NCI-H128 (cell line): ENCODE measurements around the gene JOSD2.

Source experiments
- DNase-seq: peaks from one replicate; lab custom pipeline; 2025; ENCODE audit not compliant: unreplicated experiment; lab: John Stamatoyannopoulos, UW

The JOSD2 gene

DNA sequence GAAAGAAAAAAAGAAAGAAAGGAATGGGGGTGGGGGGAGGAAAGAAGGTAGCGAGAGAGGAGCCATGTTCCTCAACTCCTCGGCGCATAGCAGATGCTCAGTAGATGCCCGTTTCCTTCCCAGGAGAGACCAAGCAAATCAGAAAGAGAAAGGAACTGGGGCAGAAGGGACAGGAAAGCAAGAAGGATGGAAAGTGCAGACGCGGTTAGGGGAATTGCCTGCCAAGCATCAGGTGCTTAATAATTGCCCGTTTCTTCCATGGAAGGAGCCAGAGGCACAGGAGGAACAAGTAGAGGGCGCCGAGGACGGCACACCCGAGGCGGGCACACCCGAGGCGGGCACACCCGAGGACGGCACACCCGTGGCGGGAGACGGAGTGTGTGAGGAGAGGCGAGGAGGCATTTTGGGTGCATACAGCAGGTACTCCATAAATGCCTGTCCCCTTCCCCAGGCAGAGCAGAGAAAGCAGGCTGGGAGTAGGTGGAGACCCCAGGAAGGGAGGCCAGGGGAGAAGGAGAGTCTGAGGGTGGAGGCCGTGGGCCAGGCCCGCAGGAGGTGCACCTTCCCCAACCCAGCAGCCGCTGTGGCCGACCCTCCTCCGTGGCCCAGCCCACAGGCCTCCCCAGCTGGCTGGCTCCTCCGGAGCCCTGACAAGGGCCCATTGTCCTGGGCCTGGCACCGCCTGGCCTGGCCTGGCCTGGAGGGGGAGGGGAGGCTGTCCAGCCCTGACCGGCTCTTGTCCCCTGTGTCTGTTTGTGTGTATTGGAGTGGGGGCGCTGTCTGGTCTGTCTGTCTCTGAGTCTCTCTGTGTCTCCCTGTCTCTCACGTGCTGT, 14.6 kb downstream of the JOSD2 start:
- DNase-seq, result no peak

DNA sequence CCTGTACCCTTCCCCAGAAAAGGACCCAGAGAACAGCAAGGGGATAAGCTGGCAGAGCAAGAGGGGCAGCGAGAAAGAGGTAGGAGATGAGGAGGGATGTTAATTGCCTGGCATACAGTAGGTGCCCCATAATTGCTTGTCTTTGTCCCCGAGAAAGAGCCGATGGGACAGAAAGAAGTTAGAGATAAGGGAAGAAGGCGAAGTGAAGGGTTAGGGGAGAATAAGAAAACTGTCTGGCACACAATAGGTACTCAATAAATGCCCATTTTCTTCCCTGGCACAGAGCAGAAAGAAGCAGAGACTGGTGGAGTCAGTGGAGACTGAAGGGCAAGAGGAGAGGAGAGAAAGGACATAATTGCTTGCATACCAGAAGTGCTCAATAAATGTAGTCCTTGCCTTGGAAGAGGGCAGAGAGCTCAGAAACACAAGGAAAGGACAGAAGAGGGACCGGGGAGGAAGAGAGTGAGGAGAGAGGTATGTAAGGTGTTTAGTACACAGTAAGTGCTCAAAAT, 15.9 kb downstream of the JOSD2 start:
- DNase-seq, result no peak

DNA sequence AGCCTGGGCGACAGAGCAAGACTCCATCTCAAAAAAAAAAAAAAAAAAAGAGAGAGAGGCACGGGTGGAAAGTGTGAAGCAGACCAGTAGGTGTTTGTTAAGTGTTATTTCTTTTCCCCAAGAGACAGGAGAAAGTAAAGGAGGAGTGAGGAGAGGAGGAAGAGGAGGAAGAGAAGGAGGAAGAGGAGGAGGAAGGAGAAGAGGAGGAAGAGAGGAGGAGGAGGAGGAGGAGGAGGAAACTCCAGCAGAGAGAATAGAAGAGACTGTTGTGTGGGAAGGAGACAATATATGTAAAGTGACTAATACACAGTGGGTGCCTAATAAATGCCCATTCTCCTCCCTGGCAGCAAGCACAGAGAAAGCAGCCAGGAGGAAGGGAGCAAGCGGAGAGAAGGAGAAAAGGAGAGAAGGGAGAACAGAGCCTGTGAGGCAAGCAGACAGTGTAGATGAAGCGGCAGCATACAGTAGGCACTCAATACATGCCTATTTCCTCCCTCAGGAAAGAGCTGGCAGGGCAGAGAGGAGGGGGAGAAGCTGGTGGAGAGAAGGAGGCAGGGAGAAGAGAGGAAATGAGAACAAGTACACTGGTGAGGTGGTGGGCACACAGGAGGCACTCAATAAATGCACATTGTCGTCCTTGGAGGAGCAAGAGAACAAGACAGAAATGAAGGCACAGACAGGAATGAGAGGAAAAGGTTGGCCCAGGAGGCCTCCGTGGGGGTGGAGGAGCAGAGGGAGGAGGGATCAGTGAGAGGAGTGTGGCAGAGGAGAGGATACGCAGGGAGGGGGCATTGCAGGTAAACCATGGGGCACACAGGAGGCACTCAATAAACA, 16.6 kb downstream of the JOSD2 start:
- no peak for DNase-seq

DNA sequence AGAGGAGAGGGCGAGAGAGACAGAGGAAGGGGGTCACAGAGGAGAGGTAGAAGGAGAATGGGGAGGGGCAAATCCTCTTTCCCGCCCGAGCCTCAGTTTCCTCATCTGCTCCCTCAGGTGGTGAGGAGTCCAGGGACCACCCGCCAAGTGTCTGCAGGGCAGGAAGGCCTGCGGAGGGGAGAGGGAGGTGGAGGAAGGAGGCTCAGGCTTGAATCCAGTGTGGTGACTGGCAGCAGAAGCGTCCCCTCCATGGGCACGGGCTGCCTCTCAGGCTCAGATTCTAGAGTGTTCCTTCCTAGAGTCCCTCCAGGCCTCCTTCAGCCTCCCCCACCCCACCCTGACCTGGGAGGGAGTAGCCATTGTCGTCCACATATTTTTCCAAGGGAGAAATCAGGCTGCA, 17.8 kb downstream of the JOSD2 start:
- DNase-seq, result no peak

DNA sequence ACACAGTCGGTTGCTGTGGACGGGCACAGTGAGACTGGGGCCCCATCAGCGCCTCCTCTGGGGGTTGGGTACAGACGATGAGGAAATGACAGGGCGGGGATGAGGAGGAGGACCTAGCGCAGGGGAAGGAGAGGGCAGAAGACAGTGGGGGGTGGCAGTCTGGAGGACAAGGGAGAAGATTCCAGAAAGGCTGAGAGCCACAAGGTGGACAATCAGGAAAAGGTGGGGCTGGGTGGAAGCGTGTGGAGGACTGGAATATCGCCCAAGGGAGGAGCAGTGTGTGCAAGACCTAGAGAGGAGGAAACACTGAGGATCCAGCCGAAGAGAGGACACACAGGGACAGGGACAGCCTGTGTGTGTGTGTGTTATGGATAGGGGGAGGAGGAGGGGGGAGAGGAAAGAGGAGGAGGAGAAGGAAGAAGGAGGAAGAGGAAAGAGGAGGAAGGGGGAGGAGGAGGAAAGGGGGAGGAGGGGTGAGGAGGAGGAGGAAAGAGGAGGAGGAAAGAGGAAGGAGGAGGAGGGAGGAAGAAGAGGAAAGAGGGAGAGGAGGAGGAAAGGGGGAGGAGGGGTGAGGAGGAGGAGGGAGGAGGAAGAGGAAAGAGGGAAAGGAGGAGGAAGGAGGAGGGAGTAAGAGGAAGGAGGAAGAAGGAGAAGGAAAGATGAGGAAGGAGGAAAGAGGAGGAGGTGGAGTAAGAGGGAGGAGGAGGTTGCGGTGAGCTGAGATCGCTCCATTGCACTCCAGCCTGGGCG, 18.5 kb downstream of the JOSD2 start:
- DNase-seq, result no peak

DNA sequence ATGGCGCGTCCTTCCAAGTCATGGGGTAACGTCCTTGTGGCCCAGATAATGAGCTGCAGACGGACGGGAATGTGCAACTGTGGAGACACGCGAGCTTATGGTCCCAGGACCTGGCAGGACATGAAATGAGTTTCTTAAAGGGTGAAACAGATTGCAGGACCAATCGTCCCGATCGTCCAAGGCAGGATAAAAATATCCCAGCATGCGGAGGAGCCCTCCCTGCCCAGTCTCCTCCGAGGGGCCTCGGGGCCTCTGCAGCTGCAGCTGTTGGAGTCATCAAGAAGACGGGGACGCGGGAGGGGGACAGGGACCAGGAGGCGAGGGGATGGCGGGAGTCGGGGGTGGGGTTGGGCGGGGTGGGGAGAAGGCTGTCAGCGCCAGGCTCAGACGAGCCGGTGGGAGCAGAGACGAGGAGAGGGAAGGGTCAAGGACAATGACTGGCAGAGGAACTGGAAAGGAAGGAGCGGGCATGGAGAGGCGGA, 20.0 kb downstream of the JOSD2 start:
- DNase-seq, result no peak

DNA sequence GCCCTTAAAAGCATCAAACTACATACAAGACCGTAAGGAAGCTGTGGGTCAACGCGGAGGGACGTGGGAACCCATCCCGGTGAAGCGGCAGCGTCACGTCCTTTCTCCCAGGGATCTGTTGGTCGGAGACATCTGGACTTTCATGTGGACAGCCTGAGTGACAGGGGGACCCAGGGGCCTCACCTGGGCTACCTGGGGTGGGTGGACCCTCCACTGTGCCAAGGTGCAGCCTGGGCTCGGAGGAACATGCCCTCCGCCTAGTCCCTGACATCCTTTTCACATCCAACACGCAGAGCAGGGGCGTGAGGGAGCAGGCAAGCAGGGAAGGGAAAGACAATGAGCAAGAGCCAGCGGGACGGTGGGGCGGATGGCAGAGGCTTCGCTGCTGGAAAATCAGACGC, 20.6 kb downstream of the JOSD2 start:
- no peak for DNase-seq

DNA sequence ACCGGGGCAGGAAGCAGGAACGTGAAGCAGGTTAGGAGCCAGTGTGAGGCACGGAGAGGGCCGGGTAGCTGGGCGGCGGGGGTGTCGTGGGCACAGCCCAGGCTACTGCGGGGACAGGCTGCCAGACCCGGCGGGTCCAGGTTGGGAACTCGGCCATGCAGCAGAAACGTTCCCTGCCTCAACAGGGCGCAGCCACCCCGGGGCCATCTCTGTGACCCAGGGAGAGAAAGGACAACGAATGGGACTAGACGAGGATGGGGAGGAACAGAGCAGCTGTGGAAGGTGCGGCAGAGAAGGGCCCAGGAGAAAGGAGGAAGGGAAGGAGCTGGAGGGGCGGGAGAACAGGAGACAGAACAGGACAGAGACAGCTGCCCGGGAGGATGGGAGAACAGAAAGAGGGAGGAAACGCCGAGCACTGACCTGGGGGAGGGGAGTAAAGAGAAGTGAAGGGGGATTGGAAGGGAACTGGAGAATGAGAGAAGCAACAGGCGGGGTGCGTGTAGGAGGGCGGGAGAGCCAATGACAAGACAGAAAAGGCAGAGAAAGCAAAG, 21.5 kb downstream of the JOSD2 start:
- no peak for DNase-seq

DNA sequence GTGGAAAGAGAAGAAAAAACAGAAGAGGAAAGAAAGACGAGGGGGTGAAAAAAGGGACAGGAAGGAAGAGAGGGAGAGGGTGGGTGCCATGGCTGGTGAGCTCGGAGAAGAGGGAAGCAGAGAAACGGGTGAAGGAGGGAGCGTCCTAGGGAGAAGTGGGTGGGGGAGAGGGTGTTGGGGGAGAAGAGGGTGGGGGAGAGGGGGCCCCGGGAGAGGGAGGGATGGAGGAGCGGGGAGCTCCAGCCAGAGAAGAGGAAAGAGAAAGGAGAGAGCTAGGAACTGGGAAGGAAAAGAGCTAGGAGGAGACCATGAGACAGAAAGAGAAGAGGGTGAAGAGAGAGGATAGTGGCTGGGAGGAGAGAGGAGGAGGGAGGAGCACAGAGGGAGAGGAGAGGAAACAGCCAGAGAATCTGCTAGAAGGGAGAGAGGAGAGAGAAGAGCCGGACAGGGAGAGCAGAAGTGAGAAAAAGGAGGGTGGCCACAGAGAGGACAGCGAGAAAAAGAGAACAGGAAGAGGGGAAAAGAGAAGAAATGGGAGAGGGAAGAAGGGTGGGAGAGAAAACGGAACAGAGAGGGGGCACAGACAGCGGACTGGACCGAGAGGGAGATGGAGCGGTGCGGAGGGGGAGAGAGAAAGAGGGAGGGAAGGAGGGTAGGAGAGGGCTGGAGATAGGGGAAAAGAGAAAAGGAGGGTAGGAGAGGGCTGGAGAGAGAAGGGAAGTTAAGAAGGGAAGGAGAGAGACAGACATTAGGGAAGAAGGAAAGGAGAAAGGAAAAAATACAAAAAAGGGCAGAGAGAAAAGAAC, 22.4 kb downstream of the JOSD2 start:
- DNase-seq, result no peak

DNA sequence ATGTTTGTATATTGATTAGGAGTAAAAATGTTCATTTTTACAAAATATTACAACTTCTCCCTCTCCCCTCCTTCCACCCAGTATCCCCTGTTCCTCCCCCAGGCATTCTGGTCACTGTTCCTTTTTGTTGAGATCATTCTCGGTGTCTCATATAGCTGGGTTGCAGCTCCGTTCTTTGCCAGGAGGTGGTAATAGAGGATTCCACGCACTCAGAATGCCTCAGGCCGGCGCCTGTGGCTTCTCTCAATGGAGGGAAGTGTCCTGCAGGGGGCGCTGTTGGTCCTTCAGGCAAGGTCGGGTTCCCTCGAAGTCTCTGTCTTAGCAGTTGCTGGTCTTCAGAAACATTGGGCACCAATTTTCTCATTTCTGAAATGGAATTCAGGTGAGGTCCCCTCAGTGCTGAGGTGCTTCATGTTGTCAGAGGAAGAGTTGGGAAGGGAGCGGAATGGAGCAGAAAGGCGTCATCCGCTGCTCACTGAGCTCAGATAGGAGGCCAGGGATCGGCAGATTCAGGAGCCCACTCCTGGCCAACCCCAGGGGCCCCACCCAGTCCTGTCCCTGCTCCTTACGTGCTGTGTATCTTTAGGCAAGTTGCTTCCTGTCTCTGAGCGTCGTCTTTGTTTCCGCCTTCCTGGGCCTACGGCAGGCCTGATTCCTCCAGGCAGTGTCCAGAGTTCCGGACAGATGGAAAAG, 24.0 kb downstream of the JOSD2 start:
- no peak for DNase-seq

DNA sequence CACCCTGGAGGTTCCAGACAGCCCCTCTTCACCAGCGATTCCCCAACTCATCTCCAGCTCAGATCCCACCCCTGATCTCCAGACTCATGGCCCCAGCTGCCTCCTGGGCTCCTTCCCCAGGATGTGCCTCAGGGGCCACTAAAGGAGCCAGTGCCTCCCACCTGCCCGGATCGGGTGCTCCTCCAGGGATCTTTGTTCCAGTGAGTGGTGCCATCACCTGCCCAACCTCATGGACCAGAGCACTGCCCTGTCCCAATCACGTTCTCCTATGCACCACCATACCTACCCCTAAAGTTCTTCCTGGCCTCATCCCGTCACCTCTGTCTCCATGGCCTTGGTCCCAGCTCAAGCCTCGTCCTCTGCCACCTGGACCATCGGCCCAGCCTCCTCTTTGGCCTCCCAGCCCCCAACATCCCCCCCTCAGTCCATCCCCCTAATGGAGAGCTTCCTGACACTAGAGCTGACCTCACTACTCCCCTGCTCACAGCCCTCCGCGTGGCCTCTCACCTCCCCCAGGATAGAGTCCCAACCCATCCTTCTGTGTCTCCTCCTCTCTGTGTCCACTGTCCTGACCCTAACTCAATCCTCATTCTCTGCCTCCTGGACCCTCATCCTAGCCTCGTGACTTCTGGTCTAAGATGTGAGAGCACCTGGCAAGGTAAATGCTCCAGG, 25.6 kb downstream of the JOSD2 start:
- DNase-seq, result no peak

DNA sequence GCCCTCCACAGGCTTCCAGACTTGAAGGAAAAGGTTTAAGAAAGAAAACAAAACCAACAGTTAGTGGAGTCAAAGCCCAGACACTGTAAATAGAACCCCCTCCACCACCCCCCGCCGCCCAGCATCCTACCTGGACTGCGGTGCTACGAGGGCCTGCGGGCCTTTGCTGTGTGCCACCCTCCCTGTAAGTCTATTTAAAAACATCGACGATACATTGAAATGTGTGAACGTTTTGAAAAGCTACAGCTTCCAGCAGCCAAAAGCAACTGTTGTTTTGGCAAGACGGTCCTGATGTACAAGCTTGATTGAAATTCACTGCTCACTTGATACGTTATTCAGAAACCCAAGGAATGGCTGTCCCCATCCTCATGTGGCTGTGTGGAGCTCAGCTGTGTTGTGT, 28.1 kb downstream of the JOSD2 start:
- no peak for DNase-seq

DNA sequence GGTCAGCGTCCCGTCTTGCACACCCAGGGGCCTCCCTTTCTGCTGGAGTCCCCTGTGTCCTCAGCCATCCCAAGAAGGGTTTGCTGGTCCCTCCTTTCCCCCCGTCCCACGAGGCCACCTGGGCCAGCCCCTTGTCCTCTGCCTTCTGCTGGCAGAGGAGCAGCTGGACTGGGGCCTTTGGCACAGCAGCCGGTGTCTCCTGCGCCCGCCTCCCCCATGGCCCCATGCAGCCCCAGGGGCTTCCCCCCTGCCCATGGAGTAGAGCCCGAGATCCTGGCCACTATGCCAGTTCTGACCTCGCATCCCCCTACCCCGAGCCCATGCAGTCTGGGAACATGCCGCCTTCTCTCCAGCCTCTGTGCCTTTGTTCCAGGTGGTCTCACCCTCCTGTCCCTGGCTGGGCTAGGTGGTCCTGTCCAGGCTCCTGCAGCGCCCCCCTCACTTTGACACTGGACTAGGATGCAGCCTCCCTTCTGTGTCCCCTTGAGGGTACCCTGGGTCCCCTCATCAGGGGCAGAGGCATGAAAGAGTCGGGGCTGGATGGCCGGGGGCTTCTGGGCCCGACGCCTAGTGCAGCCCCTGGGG, 28.6 kb downstream of the JOSD2 start:
- DNase-seq, result no peak

DNA sequence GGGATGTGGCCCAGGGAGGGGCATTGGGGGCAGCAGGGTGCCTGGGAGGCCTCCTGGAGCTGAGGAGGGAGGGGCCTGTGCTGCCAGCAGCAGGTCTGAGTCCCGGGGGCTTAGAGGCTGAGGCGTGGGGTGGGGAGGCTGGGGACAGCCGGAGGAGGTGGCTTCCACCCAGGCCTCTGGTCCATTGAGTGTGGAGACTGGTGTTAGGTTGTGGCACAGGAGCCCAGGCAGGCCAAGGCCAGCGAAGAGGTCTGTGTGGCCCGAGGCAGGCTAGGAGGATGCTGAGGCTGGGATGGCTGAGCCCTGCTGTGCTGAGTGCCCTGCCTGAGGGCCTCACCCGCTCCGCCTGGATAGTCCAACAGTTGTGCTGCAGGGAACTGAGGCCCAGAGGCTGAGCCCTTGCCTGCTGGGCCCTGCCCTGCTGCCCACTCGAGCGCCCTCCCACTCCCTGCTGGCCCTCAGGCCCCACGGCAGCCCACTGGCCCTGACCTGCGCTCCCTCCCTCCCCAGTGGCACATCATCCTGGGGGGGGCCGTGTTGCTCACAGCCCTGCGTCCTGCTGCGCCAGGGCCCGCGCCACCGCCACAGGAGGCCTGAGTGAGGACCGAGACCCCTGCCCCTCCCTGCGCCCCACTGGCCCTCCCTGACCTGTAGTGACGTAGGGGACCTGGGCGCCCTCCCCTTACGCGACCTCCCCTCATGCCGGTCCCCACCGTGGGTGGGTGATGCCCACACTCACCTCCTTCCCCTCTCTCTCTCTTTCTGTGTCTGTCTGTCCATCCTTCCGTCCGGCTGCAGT, 29.4 kb downstream of the JOSD2 start:
- no peak for DNase-seq

DNA sequence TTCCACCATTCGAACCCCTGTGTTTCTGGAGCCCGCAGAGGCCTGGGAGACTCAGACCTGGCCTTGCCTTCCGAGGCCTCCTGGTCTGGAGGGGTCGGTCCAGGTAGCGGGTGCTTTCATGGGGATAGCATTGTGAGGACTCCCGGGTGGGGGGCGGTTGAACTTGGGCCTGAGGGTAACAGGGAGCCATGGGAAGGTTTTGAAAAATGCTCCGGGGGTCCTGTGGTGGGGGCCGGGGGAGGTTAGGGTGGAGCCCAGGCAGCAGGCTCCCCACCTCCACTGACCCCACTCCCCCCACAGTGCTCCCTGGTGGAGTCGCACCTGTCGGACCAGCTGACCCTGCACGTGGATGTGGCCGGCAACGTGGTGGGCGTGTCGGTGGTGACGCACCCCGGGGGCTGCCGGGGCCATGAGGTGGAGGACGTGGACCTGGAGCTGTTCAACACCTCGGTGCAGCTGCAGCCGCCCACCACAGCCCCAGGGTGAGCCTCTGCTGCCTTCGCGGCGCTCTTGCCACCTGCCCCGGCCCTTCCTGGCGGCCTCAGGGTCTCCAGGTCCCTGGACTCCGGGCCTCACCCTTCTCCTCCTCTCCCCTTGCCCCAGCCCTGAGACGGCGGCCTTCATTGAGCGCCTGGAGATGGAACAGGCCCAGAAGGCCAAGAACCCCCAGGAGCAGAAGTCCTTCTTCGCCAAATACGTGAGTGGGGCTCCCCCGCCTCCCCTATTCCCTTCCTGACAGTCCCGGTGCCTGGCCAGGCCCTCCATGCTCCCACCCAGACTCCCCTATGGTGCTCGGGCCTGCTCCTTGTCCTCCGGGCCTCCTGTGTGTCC, 30.5 kb downstream of the JOSD2 start:
- no peak for DNase-seq

DNA sequence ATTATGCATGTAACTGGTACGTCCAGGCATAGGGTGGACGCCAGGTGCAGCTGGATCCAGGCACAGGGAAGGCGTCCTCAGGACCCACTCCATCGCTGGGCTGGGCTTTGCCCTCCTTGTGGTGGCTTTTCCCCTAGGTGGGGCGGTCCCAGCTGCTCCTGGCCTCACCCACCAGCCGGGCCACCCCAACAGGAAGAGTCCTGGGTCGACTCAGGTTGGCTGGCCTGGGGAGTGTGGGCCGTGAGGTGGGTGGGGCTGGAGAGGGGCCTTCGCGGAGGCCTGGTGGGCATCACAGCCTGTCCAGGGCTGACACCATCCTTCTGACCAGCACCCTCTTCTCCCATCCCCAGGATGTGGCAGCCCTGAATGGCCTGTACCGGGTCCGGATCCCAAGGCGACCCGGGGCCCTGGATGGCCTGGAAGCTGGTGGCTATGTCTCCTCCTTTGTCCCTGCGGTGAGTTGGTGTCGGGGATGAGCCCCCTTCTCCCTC, 31.2 kb downstream of the JOSD2 start:
- DNase-seq, result no peak
